Measurements from ENCODE around the gene HIGD1C. TPM values are rescaled to one million over a fixed set of nuclear protein-coding genes. Genes with fewer than 3 reads are reported as not detected.
A peak's percentile ranks its signal among the peaks of the same experiment; 100 is the strongest.

The HIGD1C gene
- total RNA-seq, 1 donor from 2014 or later: not detected

DNA sequence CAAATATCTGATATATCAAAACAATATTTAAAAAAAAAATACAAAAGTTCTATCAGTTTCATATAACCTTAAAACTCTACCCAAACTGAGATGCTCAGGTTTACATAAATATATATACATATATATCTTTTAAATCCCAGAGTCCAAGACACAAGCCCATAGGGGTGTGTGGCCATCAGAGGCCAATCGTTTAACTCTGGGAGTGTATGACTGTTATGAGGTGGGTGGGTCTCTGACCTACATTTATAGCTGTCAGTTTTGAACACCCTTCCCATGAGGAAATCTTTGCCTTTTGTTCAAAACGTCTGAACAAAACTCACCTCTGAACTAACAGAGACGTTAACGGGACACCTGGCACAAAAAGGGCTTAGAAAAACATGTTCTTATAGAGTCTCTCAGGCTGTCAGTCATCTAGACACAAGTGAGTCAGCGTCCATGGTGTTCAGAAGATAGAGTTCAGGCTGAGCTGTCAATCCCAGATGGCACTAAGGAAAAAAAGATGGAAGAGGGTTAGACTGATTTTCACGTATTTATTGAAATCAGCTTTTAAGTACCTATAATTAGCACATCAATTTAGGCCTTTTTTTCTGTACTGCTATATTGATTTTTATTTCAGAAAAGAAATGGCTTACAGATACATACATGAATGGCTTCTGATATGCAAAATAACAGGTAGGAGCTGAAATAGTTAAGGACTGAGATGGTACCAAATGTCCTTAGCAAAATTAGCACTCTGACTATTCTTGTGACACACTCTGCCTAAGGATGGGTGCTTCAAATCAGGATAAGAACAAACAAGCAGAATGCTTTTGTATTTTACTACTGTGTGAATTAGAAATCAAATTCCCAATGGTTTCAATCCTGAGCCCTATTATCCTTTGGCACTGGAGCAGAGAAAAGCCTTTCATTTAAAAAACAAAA, 29.2 kb downstream of the HIGD1C start:
- intact Hi-C loops (cut with DNase I): loop anchor here (10.0 kb wide), 2 partner anchors 57 to 157 kb away; a partner anchor contains a TSS
- Histone ChIP-seq H3K4me1 (peaks cover 26% of the 10 kb centered on the region), H3K36me3 (peaks cover 0 to 6% of the 10 kb centered on the region in 2 donors), H3K9me3 (no peaks in the 10 kb centered on the region), H3K4me3 (no peak overlapping the region), H3K27ac (no peak overlapping the region), H3K27me3 (no peaks in the 10 kb centered on the region)
- no peak for DNase-seq (ENCODE audit: extremely low spot score in 2 of 2)
- TF ChIP-seq, protein P1, sequence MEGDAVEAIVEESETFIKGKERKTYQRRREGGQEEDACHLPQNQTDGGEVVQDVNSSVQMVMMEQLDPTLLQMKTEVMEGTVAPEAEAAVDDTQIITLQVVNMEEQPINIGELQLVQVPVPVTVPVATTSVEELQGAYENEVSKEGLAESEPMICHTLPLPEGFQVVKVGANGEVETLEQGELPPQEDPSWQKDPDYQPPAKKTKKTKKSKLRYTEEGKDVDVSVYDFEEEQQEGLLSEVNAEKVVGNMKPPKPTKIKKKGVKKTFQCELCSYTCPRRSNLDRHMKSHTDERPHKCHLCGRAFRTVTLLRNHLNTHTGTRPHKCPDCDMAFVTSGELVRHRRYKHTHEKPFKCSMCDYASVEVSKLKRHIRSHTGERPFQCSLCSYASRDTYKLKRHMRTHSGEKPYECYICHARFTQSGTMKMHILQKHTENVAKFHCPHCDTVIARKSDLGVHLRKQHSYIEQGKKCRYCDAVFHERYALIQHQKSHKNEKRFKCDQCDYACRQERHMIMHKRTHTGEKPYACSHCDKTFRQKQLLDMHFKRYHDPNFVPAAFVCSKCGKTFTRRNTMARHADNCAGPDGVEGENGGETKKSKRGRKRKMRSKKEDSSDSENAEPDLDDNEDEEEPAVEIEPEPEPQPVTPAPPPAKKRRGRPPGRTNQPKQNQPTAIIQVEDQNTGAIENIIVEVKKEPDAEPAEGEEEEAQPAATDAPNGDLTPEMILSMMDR (IDR thresholded peaks at IDR 0.05): no peak
- TF ChIP-seq POLR2AphosphoS5 (IDR thresholded peaks at IDR 0.05; ENCODE audit: insufficient read depth in 1 of 2, low read depth in 1 of 2) (no peak), POLR2A (IDR thresholded peaks at IDR 0.05) (no peak)

DNA sequence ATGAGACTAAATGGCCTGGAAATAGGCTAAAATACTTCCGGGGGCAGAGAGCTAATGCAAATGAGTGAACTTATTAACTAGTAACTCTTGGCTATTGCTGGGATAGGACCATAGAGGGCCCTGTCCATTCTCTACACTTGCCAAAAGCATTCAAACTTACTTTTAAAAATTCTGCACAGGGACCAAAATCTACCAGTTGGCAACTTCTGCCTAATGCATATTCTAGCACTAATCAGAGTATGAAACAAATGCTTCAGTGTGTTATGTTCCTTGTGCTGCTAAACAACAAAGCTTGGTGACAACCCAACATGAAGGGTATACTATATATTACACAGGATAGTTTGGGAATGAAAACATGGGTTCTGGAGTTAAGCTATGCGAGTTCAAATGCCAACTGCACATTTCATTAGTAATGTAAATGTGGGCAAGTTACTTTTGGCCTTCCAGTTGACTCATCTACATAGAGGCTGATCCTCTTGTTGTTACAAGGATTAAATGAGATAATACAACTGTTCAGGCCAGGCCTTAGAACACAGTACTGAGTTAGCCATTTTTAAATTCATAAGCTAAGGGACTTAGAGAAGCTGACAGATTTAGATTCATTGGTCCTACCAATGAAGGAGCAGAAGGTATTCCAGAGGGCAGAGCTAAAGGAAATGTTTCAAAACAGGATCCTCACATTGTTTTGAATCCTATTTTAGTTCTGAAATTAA, 32.4 kb downstream of the HIGD1C start:
- no peak for TF ChIP-seq POLR2AphosphoS5 (IDR thresholded peaks at IDR 0.05; ENCODE audit: insufficient read depth in 1 of 2, low read depth in 1 of 2)
- TF ChIP-seq, protein P1 (IDR thresholded peaks at IDR 0.05): no peak
- TF ChIP-seq POLR2A (IDR thresholded peaks at IDR 0.05): no peak
- Histone ChIP-seq H3K9me3 (no peaks in the 10 kb centered on the region), H3K36me3 (peaks cover 0 to 19% of the 10 kb centered on the region in 2 donors), H3K27ac (peak overlapping the region; percentile 59), H3K4me1 (peaks cover 28% of the 10 kb centered on the region), H3K4me3 (no peak overlapping the region), H3K27me3 (no peaks in the 10 kb centered on the region)
- intact Hi-C loops (cut with DNase I): loop anchor here (10.0 kb wide), 2 partner anchors 60 to 160 kb away; a partner anchor contains a TSS
- DNase-seq (ENCODE audit: extremely low spot score in 2 of 2): no peak

DNA sequence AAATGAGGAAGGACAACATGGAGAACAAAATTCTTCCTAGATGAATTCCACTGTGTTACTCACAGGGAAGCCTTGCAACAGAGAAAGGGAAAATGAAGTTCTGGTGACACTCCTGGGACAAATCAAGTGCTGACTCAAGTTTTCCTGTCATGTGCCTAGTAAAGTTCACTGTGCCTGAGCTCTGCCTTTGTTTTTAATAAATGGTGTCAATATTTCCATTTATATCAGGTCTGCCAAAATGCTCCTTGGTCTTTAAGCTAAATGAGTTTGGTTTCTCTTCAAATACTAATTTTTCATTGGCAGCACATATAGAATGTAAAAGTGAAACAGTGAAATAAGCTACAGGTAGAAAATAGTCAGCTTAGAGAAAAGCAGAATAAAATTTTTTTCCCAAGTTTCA, 33.0 kb downstream of the HIGD1C start:
- no peak for DNase-seq (ENCODE audit: extremely low spot score in 2 of 2)
- peaks cover 0 to 23% of the 10 kb centered on the region in 2 donors for H3K36me3 ChIP-seq
- H3K27me3 ChIP-seq: no peaks in the 10 kb centered on the region
- intact Hi-C loops (cut with DNase I): loop anchor here (10.0 kb wide), 2 partner anchors 61 to 161 kb away; a partner anchor contains a TSS
- no peak overlapping the region for H3K4me3 ChIP-seq
- peak overlapping the region; percentile 59 for H3K27ac ChIP-seq
- H3K9me3 ChIP-seq: no peaks in the 10 kb centered on the region
- TF ChIP-seq, protein P1 (IDR thresholded peaks at IDR 0.05): no peak
- TF ChIP-seq POLR2A (IDR thresholded peaks at IDR 0.05) (no peak), POLR2AphosphoS5 (IDR thresholded peaks at IDR 0.05; ENCODE audit: insufficient read depth in 1 of 2, low read depth in 1 of 2) (peak; percentile 28 to 99)
- H3K4me1 ChIP-seq: peaks cover 28% of the 10 kb centered on the region

DNA sequence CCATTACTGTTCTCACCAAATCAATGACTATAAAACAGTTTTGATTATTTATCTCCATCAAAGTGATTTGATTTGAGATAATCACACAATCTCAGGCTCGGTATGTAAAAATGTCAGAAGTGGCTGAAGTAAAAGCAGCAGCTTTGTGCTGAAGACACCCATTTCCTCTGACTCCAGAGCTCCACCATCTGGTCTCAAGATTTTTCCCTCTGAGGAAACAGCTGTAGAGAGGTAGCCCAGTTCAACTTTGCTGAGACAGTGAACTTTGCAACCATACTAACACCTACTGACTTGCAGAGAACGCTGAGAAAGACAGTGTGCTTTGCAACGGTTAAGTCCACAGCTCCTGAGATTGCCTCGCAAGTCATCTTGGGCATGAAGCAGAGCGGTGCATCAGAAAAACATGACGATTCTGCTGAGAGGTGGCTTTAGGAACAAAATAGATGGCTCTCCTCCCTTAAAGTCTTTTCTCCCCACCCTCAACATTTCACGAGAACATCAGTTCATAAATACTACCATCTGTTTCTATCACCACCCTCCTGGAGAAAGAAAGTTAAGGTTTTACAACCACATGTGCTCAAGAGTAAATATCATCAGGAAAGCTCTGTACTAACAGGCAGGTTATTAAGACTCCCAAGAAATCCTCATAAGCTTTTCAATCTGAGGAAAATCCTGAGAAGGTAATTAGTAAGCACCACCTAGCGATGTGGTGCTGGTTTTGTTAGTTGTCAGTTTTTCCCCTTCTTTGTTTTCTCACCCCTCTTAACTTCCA, 34.8 kb downstream of the HIGD1C start:
- intact Hi-C loops (cut with DNase I): loop anchor here (10.0 kb wide), 2 partner anchors 62 to 162 kb away; a partner anchor contains a TSS
- Histone ChIP-seq H3K27ac (peak overlapping the region; percentile 59), H3K27me3 (no peaks in the 10 kb centered on the region), H3K4me1 (peaks cover 28% of the 10 kb centered on the region), H3K9me3 (no peaks in the 10 kb centered on the region), H3K4me3 (no peak overlapping the region), H3K36me3 (peaks cover 0 to 32% of the 10 kb centered on the region in 2 donors)
- TF ChIP-seq, protein P1 (IDR thresholded peaks at IDR 0.05): peak in 2 of 3 experiments; percentile 13 to 38
- TF ChIP-seq POLR2A (IDR thresholded peaks at IDR 0.05): no peak
- peak in 1 of 2 donors; percentile 73 for TF ChIP-seq POLR2AphosphoS5 (IDR thresholded peaks at IDR 0.05; ENCODE audit: insufficient read depth in 1 of 2, low read depth in 1 of 2)
- DNase-seq (ENCODE audit: extremely low spot score in 2 of 2): no peak
